ENCODE results near the gene TOX3. TPM values are rescaled to one million over a fixed set of nuclear protein-coding genes. Genes with fewer than 3 reads are reported as not detected.

TOX3 gene
- total RNA-seq, 4 donors from 2014 or later: 0.47 TPM; not detected in 3

GRCh38 chr16:52399116-52399515, 147.8 kb downstream of the TOX3 start:
- no peaks in the 10 kb centered on the region for H3K36me3 ChIP-seq
- TF ChIP-seq POLR2A (IDR thresholded peaks at IDR 0.05) (no peak), CTCF (IDR thresholded peaks at IDR 0.05 in 4 of 5, conservative IDR thresholded peaks at IDR 0.05 in 1 of 5) (no peak)
- ATAC-seq (no peak), DNase-seq (no peak)
- in situ Hi-C loops (cut with MboI; ENCODE audit: low sequenced_read_pairs in 4 of 4) (no loop called here), intact Hi-C loops (cut with DNase I; ENCODE audit: low total_unique reads) (no loop called here)
- no peak overlapping the region for H3K4me3 ChIP-seq
- no peaks in the 10 kb centered on the region for H3K4me1 ChIP-seq
- no peaks in the 10 kb centered on the region for H3K9me3 ChIP-seq
- H3K27ac ChIP-seq: no peak overlapping the region
- no peaks in the 10 kb centered on the region for H3K27me3 ChIP-seq

GRCh38 chr16:52398491-52398960, 148.4 kb downstream of the TOX3 start:
- Histone ChIP-seq H3K27me3 (no peaks in the 10 kb centered on the region), H3K9me3 (no peaks in the 10 kb centered on the region)

GRCh38 chr16:52398021-52398420, 148.9 kb downstream of the TOX3 start:
- ATAC-seq (no peak), DNase-seq (no peak)
- Histone ChIP-seq H3K36me3 (no peaks in the 10 kb centered on the region), H3K4me3 (no peak overlapping the region), H3K27ac (no peak overlapping the region), H3K9me3 (no peaks in the 10 kb centered on the region), H3K4me1 (no peaks in the 10 kb centered on the region), H3K27me3 (no peaks in the 10 kb centered on the region)
- in situ Hi-C loops (cut with MboI; ENCODE audit: low sequenced_read_pairs in 4 of 4) (no loop called here), intact Hi-C loops (cut with DNase I; ENCODE audit: low total_unique reads) (no loop called here)
- TF ChIP-seq POLR2A (IDR thresholded peaks at IDR 0.05) (no peak), CTCF (IDR thresholded peaks at IDR 0.05 in 4 of 5, conservative IDR thresholded peaks at IDR 0.05 in 1 of 5) (no peak)

More at GRCh38 chr16:52398491-52398960, 148.4 kb downstream of the TOX3 start:
- Histone ChIP-seq H3K4me1 (no peaks in the 10 kb centered on the region), H3K36me3 (no peaks in the 10 kb centered on the region), H3K27ac (no peak overlapping the region), H3K4me3 (no peak overlapping the region)
- intact Hi-C loops (cut with DNase I; ENCODE audit: low total_unique reads): no loop called here
- in situ Hi-C loops (cut with MboI; ENCODE audit: low sequenced_read_pairs in 4 of 4): no loop called here
- no peak for DNase-seq
- no peak for ATAC-seq
- TF ChIP-seq POLR2A (IDR thresholded peaks at IDR 0.05): no peak
- TF ChIP-seq CTCF (IDR thresholded peaks at IDR 0.05 in 4 of 5, conservative IDR thresholded peaks at IDR 0.05 in 1 of 5): no peak

- no peaks in the 10 kb centered on the region for H3K4me1 ChIP-seq
- H3K4me3 ChIP-seq: no peak overlapping the region
- no peaks in the 10 kb centered on the region for H3K36me3 ChIP-seq
- no peaks in the 10 kb centered on the region for H3K27me3 ChIP-seq
- H3K9me3 ChIP-seq: no peaks in the 10 kb centered on the region
- no peak for DNase-seq
- in situ Hi-C loops (cut with MboI; ENCODE audit: low sequenced_read_pairs in 4 of 4): no loop called here
- no peak overlapping the region for H3K27ac ChIP-seq
- TF ChIP-seq CTCF (IDR thresholded peaks at IDR 0.05 in 4 of 5, conservative IDR thresholded peaks at IDR 0.05 in 1 of 5) (no peak), POLR2A (IDR thresholded peaks at IDR 0.05) (no peak)
- intact Hi-C loops (cut with DNase I; ENCODE audit: low total_unique reads): no loop called here
- no peak for ATAC-seq
Measured at GRCh38 chr16:52393448-52393847, 153.5 kb downstream of the TOX3 start.

GRCh38 chr16:52389045-52389444, 157.9 kb downstream of the TOX3 start:
- DNase-seq (no peak), ATAC-seq (no peak)
- in situ Hi-C loops (cut with MboI; ENCODE audit: low sequenced_read_pairs in 4 of 4) (no loop called here), intact Hi-C loops (cut with DNase I; ENCODE audit: low total_unique reads) (no loop called here)
- H3K27ac ChIP-seq: no peak overlapping the region
- no peaks in the 10 kb centered on the region for H3K4me1 ChIP-seq
- TF ChIP-seq CTCF (IDR thresholded peaks at IDR 0.05 in 4 of 5, conservative IDR thresholded peaks at IDR 0.05 in 1 of 5) (no peak), POLR2A (IDR thresholded peaks at IDR 0.05) (no peak)
- H3K36me3 ChIP-seq: no peaks in the 10 kb centered on the region
- no peak overlapping the region for H3K4me3 ChIP-seq
- H3K9me3 ChIP-seq: no peaks in the 10 kb centered on the region
- no peaks in the 10 kb centered on the region for H3K27me3 ChIP-seq

All from gastrocnemius medialis (tissue), 4 donors.